HG03575 (cell line): ENCODE measurements around the gene PPM1M.

ENCODE experiments used
- ATAC-seq: cut with Tn5 transposase; IDR thresholded peaks from one replicate; pipeline ENCODE4 v1.9.1; 2021; ENCODE audit not compliant: unreplicated experiment, insufficient number of reproducible peaks, low FRiP score; ENCODE audit errors: extremely low read depth

PPM1M gene

DNA sequence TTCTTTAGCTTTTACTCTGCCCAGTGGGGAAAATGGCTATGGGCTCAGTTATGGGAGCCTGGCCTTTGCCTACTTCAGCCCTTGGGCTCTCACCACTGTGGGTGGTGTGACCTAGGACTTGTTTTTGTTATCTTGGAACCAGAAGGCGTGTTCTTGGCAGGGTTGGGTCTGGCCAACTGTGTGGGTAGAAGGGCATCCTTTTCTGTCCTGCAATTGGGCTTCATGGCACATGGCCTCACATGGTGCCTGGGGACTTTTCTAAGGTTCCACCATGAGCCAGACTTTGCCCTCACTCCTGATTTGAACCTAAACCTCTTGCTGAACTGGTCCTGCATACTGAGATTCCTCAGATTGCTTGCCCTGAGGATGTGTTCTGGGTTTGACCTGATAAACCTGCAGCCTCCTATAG, 43.8 kb downstream of the PPM1M start:
- no peak for ATAC-seq

DNA sequence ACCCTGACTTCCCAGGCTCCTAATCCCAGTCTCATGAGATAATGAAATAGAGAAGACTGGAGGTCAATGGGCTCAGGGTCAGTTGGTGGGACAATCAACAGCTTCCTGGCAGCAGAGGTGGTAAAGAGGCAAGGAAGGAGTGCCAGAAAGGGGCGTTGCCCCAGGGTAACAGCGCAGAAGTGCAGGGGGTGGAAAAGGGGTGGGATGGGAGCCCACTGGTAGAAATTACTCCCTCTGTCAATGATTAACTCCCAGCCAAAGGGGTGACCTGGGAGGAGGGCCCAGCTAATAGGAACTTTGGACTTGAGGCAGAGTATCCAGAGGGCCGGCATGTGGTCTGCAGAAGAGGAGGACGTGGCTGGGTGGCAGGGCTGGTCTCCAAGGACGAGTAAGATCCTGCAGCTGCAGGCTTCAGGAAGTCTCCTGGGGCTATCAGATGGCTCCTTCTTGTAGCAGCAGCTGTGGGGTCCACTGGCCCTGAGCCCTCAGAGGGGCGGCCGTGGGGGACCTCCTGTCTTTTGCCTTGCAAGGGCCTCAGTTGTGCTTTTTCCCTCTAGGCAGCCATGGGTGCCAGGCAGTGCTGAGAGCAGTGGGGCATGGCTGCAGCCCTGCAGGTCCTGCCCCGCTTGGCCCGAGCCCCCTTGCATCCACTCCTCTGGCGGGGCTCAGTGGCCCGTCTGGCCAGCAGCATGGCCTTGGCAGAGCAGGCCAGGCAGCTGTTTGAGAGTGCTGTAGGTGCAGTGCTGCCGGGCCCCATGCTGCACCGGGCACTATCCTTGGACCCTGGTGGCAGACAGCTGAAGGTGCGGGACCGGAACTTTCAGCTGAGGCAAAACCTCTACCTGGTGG, 44.4 kb downstream of the PPM1M start:
- ATAC-seq, result no peak

DNA sequence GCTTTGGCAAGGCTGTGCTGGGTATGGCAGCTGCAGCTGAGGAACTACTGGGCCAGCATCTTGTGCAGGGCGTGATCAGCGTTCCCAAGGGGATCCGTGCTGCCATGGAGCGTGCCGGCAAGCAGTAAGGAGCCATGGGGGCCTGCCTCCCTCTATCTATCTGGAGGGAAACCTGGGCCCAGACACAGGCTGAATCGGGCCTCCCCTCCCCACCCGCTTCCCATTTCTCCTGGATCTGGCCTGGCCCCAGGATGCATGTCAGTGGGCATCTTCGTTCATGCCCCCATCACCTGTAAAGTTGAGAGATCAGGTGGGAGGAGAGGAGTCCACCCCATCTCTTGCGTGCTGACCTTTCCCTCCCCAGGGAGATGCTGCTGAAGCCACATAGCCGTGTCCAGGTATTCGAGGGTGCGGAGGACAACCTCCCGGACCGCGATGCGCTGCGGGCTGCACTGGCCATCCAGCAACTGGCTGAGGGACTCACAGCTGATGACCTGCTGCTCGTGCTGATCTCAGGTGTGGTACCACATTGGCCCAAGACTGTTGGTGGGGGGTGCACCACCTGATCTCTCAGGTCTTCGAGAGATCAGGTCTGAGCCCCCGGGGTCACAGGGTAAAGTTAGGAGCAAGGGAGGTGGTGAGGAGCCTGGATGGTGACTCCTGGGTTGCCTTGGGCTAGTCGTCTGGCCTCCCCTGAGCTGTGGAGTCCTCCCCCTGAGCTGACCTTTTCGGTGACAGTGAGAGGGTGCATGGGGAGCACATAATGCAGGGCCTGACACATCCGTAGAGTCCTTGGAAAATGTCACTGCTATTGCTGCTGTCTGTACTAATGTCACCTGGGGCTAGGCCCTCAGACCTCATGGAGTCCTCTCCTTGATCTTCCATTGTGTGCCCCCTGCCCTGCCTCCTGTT, 45.3 kb downstream of the PPM1M start:
- no peak for ATAC-seq

DNA sequence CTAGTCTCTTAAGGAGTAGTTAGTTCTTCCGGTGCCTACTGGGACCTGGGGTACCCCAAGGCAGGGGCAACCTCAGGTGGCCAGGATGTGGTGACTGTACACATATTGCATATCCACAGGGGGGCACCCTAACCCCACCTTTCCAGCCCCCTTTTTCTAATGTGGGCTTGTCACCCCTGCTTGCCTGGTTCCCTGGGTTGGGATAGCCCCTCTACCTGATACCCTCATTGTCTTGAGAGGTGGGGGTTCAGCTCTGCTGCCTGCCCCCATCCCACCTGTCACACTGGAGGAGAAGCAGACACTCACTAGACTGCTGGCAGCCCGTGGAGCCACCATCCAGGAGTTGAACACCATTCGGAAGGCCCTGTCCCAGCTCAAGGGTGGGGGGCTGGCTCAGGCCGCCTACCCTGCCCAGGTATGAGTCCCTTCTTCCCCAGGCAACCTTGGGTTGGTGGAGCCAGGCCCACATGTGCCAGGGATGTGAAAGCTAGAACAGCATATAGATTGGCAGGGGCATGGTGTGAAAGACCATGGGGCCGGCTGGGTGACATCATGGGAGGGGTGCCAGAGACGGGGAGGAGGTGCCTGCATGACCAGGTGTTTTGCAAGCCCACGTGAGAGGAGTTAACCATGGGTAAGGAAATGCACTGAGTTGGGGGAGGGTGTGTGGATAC, 46.1 kb downstream of the PPM1M start:
- no peak for ATAC-seq

DNA sequence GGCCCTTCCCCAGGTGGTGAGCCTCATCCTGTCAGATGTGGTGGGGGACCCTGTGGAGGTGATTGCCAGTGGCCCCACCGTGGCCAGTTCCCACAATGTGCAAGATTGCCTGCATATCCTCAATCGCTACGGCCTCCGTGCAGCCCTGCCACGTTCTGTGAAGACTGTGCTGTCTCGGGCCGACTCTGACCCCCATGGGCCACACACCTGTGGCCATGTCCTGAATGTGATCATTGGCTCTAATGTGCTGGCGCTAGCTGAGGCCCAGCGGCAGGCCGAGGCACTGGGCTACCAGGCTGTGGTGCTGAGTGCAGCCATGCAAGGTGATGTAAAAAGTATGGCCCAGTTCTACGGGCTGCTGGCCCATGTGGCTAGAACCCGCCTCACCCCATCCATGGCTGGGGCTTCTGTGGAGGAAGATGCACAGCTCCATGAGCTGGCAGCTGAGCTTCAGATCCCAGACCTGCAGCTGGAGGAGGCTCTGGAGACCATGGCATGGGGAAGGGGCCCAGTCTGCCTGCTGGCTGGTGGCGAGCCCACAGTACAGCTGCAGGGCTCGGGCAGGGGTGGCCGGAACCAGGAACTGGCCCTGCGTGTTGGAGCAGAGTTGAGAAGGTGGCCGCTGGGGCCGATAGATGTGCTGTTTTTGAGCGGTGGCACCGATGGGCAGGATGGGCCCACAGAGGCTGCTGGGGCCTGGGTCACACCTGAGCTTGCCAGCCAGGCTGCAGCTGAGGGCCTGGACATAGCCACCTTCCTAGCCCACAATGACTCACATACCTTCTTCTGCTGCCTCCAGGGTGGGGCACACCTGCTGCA, 46.9 kb downstream of the PPM1M start:
- ATAC-seq, result no peak

DNA sequence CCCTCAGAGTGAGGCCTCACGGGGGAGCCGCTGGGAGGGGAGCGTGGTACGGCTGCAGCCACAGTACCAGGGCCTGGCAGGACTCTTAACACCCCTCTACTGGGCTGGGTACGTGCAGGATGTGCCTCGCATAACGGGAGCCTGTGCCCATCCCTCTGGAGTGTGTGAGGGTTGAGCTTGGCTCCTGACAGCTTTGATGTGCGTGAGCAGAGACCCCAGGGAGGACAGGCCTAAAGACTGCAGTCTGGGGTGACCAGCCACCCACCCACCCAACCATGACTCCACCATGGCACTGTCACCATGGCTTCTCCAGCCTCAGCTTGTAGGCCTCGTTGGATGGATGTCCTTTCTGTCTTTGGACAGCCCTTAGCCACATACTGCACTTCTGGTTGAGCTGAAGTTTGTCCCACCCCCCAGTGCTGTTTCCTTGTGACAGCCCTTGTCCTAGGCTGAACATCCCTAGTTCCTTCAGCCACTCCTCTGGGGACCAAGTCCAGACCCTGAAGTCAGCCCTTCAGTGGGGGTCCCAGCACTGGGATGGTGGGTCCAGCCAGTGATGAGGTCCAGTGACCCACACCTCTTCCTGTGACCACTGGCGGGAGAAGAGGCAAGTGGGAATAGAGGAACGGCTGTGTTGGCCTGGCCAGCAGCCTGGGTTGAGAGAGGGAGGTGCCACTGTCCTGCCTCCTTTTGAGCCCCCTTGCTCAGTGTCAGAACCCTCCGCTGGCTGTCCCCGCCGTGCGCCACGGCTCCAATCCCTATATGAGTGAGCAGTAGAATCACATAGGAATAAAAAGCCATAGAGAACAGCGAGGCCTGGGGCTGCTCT, 48.1 kb downstream of the PPM1M start:
- no peak for ATAC-seq

DNA sequence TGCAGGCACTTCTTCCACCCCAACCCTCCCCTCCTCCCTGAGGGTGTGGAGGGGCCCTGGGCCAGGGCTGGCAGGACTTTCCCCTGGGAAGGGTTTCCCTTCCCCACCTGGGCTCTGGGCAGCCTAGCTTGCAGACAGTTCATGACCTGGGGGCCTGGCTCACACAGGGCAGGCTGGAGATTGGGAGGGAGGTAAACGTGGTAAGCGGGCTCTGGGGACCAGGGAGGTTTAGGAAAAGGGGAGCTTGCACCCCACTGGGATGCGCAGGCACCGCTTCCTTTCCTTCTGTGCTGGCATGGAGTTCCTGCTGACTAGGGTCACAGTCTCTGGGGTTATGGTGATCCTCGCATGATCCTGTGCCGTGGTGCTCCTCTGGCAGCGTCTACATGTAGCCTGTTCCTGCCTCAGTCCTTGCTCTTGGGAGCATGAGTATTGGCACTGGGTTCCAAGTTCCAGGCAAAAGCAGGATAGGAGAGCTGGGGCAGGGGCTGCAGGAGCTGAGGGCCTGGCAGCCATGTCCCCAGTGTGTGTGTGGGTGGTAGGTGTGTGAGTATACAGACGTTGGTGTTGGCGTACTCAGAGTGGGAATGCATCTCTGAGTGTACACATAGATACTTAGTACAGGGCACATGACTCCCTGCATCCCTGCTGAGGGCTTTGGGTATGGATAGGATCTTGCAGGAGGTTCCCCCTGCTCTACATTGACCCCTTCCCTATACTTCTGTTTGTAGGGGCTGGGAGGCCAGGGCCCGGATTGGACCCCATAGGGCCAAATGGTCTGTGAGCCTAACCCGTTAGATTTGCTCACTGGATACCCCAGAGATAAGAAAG, 49.0 kb downstream of the PPM1M start:
- ATAC-seq, result no peak

DNA sequence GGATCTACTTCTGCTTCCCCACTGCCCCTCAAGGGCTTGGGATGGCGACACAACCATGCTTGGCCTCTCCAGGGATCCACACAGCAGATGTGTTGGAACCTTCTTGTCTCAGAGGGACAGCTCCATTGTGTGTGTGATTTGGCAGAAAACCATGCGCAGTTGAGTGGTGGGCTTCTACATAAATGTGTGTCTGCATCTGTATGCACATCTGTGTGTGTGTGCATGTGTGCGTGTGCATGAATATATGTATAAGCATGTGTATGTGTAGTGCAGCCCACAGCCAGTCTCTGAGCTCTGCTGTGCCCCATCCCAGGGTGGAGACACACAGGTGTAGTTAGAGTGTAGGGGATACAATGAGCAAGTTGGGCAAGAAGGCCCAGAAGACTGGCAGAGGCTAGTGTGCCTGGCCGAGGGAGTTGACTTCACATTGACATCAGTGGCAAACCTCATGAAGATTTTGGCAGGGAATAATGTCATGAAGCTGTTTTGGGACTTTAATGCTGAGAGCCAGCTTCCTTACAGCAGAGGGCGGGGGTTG, 50.2 kb downstream of the PPM1M start:
- no peak for ATAC-seq

DNA sequence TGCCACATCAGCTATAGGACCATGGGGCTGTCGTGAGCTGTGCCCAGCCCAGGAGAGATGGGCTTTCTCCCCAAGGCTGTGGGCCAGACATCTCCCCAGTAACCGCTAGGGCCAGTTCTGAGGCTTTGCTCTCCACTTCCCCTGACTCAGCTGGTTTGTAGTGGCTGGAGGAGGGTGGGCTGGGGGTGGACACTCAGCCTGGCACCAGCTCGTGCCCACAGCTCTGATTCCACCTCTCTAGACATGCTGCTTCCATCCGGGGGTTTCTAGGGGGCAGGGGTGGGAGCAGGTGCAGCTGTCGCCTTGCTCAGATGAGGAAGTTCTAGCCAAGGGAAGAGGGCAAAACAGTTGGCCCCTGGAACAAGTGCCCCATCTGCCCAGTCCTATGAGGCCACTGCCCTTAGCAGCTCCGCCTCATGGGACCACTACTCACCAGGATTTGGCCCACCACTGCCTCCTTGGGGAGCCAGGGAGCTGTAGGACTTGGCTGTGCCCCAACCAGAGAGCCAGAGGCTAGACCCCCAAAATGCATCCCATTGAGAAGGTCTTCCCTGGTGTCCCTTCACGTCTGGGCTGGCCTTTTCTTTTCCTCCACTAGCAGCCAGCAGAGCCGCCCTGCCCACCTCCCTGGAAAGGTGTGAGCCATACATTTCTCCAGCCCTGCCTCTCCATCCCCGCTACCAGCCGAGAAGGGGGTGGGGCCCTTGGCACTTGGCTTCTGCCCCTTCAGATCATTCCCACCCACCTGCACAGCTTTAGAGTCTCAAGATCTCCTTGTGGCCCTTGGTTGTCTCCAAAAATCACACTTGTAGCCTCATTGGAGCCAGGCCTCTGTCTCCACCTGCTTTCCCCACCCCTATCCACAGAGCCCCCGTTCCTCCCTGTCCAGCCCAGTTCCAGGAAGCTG, 51.9 kb downstream of the PPM1M start:
- no peak for ATAC-seq

DNA sequence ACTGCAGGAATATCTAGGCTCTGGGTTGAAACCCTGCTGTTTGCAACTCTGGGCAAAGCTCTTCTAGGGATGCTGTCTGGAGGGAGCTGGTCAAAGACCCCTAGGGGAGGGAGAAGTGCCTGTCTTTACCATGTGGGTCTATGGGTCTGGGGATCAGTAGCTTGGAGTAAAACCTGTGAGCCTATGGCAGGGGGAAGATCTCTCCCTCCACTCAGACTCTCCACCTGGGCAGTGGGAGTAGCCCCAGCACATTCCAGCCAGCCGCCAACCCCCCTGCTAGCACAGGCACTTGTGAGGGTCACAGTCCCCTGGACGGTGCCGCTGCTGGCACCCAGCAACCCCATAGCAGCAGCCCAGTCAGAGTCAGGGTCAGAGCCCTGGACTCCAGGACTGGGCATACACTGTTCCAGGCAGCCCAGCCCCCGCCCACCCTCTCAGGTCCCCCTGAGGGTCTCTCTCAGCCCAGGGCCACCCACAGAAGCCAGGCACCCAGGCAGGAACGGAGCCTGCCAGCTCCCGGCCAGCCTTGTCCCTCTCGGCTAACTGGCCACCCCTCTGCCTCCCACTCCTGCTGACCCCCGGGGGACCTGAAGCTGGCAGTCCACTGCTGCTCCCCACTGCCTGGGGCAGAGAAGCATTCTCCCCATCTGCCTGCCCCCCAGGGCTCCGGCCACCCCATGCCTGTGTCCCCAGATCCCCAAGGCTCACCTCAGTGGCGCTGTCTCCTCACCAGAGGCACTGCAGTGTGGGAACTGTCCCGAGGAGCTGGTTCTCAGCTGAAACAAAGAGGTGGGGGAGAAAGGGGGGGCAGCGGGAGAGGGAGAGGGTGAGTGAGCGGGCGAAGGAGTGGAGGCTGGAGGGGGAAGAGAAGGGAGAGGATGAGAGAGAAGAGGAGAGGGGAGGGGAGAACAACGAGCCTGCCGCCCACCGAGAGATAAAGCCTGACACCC, 52.9 kb downstream of the PPM1M start:
- ATAC-seq, result no peak

DNA sequence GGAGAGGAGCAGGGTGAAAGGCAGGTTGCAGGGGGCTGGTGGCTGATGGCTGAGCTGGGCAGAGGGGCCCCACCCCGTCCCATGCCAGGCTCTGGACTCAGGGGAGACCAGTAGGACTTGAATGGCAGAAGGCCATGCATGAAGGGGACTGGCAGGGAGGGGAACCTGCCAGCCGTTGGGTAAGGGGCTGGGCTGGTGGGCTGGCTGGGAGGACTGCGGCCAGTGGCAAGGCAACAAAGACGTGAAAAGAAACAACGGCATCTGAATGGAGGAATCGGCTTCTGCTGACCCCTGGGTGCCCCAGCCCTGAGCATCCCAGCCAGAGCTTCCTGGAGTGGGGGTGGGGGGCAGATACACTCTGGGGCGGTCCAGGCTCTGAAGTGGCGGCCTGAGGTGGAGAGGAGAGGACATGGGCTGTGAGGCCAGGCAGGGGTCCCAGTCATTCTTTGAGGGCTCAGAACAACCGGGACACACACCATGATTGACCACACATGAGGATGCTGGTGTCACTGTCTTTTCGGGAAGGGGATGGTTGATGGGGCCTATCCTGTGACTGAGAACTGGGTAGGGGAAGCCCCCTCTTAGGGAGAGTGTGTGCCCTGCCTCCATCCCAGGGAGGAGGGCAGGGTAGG, 53.8 kb downstream of the PPM1M start:
- no peak for ATAC-seq
